Measurements from ENCODE around the gene KIAA1217.

DNA sequence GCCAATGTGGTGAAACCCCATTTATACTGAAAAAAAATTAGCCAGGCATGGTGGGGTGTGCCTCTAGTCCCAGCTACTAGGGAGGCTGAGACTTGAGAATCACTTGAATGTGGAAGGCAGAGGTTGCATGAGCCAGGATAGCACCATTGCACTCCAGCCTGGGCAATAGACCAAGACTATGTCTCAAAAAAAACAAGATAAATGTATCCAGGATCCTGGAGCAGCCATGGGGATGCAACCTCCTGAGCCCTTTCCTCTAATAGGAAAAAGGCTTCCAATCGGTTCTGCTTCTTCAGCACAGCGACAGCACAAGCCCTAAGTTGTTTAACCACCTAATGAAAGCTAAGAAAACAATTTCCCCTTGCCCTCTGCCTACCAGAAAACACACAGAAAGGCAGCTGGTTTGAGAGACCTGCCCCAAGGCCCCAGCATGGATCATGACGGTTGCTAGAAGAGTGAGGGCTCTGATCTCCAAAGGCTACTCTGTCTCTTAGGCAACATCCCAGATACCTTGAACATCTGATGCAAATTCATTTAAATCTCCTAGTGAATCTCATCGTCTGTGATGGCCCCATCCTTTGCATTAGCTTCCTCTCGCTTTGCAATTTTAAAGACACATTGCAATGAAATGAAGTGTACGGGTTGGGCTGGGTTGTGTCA lies 294.0 kb downstream of the KIAA1217 start:
- TF ChIP-seq CREM (CRISPR knock-in tag; IDR thresholded peaks at IDR 0.05), result no peak
- TF ChIP-seq, protein P1, sequence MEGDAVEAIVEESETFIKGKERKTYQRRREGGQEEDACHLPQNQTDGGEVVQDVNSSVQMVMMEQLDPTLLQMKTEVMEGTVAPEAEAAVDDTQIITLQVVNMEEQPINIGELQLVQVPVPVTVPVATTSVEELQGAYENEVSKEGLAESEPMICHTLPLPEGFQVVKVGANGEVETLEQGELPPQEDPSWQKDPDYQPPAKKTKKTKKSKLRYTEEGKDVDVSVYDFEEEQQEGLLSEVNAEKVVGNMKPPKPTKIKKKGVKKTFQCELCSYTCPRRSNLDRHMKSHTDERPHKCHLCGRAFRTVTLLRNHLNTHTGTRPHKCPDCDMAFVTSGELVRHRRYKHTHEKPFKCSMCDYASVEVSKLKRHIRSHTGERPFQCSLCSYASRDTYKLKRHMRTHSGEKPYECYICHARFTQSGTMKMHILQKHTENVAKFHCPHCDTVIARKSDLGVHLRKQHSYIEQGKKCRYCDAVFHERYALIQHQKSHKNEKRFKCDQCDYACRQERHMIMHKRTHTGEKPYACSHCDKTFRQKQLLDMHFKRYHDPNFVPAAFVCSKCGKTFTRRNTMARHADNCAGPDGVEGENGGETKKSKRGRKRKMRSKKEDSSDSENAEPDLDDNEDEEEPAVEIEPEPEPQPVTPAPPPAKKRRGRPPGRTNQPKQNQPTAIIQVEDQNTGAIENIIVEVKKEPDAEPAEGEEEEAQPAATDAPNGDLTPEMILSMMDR (IDR thresholded peaks at IDR 0.05), result no peak
- TF ChIP-seq, protein P2, sequence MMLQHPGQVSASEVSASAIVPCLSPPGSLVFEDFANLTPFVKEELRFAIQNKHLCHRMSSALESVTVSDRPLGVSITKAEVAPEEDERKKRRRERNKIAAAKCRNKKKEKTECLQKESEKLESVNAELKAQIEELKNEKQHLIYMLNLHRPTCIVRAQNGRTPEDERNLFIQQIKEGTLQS (CRISPR knock-in tag; conservative IDR thresholded peaks at IDR 0.05), result no peak
- TF ChIP-seq CBFB (CRISPR knock-in tag; IDR thresholded peaks at IDR 0.05; ENCODE audit: low read depth), result no peak
- TF ChIP-seq, protein P3, sequence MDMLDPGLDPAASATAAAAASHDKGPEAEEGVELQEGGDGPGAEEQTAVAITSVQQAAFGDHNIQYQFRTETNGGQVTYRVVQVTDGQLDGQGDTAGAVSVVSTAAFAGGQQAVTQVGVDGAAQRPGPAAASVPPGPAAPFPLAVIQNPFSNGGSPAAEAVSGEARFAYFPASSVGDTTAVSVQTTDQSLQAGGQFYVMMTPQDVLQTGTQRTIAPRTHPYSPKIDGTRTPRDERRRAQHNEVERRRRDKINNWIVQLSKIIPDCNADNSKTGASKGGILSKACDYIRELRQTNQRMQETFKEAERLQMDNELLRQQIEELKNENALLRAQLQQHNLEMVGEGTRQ (CRISPR knock-in tag; IDR thresholded peaks at IDR 0.05), result no peak
- TF ChIP-seq, protein P4, sequence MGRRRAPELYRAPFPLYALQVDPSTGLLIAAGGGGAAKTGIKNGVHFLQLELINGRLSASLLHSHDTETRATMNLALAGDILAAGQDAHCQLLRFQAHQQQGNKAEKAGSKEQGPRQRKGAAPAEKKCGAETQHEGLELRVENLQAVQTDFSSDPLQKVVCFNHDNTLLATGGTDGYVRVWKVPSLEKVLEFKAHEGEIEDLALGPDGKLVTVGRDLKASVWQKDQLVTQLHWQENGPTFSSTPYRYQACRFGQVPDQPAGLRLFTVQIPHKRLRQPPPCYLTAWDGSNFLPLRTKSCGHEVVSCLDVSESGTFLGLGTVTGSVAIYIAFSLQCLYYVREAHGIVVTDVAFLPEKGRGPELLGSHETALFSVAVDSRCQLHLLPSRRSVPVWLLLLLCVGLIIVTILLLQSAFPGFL (CRISPR knock-in tag; IDR thresholded peaks at IDR 0.05; ENCODE audit: borderline replicate concordance), result no peak
- no peak for TF ChIP-seq NFYB (CRISPR knock-in tag; conservative IDR thresholded peaks at IDR 0.05; ENCODE audit: low read depth)
- TF ChIP-seq NR2C2 (CRISPR knock-in tag; IDR thresholded peaks at IDR 0.05), result no peak
- no peak for TF ChIP-seq FOXK1 (CRISPR knock-in tag; IDR thresholded peaks at IDR 0.05)
- TF ChIP-seq SP1 (CRISPR knock-in tag; conservative IDR thresholded peaks at IDR 0.05), result no peak
- TF ChIP-seq MYBL2 (CRISPR knock-in tag; IDR thresholded peaks at IDR 0.05), result no peak
- TF ChIP-seq RORB (CRISPR knock-in tag; IDR thresholded peaks at IDR 0.05), result no peak
- TF ChIP-seq, protein P5, sequence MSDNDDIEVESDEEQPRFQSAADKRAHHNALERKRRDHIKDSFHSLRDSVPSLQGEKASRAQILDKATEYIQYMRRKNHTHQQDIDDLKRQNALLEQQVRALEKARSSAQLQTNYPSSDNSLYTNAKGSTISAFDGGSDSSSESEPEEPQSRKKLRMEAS (CRISPR knock-in tag; IDR thresholded peaks at IDR 0.05), result no peak
- no peak for TF ChIP-seq SMAD4 (CRISPR knock-in tag; IDR thresholded peaks at IDR 0.05)
